Ovary (tissue), 9 donors: ENCODE results near the gene COL27A1. TPM values are rescaled to one million over a fixed set of nuclear protein-coding genes. Genes with fewer than 3 reads are reported as not detected.

Experiments
- DNase-seq, 5 donors: peaks; one replicate each; pipeline ENCODE4 v3.0.0-alpha.2; 2019 to 2020
- H3K27ac ChIP-seq, 2 donors: fragments of 200-600 bp; one replicate each; pipeline versions ENCODE4 v1.5.1 to v1.8.0; 2019 to 2022
- H3K27me3 ChIP-seq: fragments of 200-600 bp; one replicate; pipeline ENCODE4 v1.8.0; 2022
- H3K36me3 ChIP-seq: fragments of 200-600 bp; sonication (generic); one replicate; pipeline ENCODE4 v1.5.1; 2019
- H3K4me1 ChIP-seq: one replicate; pipeline ENCODE4 v1.8.1; 2013; ENCODE audit warnings: mild to moderate bottlenecking, moderate library complexity; ENCODE audit not compliant: insufficient read depth
- H3K4me3 ChIP-seq: fragments of 200-600 bp; sonication (generic); one replicate; pipeline ENCODE4 v1.5.1; 2017
- H3K9me3 ChIP-seq, 2 donors: fragments of 200-600 bp in 1 of 2; sonication (generic) in 1 of 2; one replicate each; pipeline versions ENCODE4 v1.5.1 to v1.8.1; 2013 to 2019; ENCODE audit warnings: mild to moderate bottlenecking in 1 of 2, moderate library complexity in 1 of 2
- CTCF ChIP-seq, 3 donors: fragments of 450-650 bp in 2 of 3; fragments of 200-600 bp in 1 of 3; IDR thresholded peaks; one replicate each; pipeline versions ENCODE4 v1.5.1 to v1.8.0; 2016 to 2022; ENCODE audit warnings: antibody characterized with exemption in 3 of 3, mild to moderate bottlenecking in 1 of 3
- EP300 ChIP-seq: sonication (generic); formaldehyde crosslinking; IDR thresholded peaks from one replicate; pipeline ENCODE4 v1.6.1; 2017; ENCODE audit warnings: antibody characterized with exemption
- POLR2A ChIP-seq: fragments of 450-650 bp; IDR thresholded peaks from one replicate; pipeline ENCODE4 v1.6.1; 2017; ENCODE audit warnings: antibody characterized with exemption, mild to moderate bottlenecking, moderate library complexity
- WGBS, 3 donors: extraction: QIAGEN DNeasy Blood & Tissue Kit in 1 of 3; methylation state at CpG; one replicate each; pipeline versions ENCODE4 v1.1.5 to v1.1.7; 2013 to 2017; 5-methylcytosine and 5-hydroxymethylcytosine counted together
- intact Hi-C, 4 donors: fragments of 100-400 bp; cut with DNase I; formaldehyde crosslinking; loops; one replicate each; pipeline versions ENCODE4 v1.11.0 to v1.15.1; 2022 to 2023
- polyA plus RNA-seq, 2 donors: library from polyadenylated mRNA; stranded (reverse); fragments of 200-250 nt in 1 of 2; fragments of 350-450 nt in 1 of 2; fragmentation: Illumina TruSeq in 1 of 2; extraction: RNeasy Lipid Tissue Mini Kit (QIAGEN cat#74804) in 1 of 2; gene quantifications; one replicate each; pipeline ENCODE4 v1.2.3, GENCODE V29; 2013 to 2014
- total RNA-seq, 7 donors: library from RNA; depleted of rRNA in 2 of 7; stranded (reverse); fragments of >200 nt in 2 of 7; fragmentation: NEBNext Ultra II Directional in 3 of 7; extraction: Animal tissue kit (Norgen Biotek cat#: 25700) in 3 of 7; gene quantifications; one replicate each; pipeline versions ENCODE4 v1.1.0 to v1.2.4, GENCODE V29; 2016 to 2023
- donor health status: DM: no; HTN: no; CAD: no; lungs with moderate emphysema.
- donor health status: DM: no; HTN: no; CAD: no.
- donor health status: Bipolar disorder and iron deficiency.
- donor health status: DM: yes; HTN: yes; CAD: no.
- donor health status: DM: no; HTN: no; CAD: no.
- donor health status: DM: yes; HTN: yes; CAD: no.

COL27A1 gene
- total and polyA plus RNA-seq, 9 donors = 5.2 to 91.2 (median 16.8) TPM

- H3K9me3 ChIP-seq = no peaks in the 10 kb centered on the region
- TF ChIP-seq CTCF (IDR thresholded peaks at IDR 0.05) (no peak), EP300 (no peak), POLR2A (no peak)
- no peaks in the 10 kb centered on the region for H3K27me3 ChIP-seq
- H3K4me1 ChIP-seq = peaks cover 3% of the 10 kb centered on the region
- WGBS, 3 donors = 20 to 28% (median 27%) methylated on average over 30 to 31 of the region's 31 CpGs
- peak overlapping the region; percentile 4 to 68 for H3K27ac ChIP-seq
- H3K4me3 ChIP-seq = peak overlapping the region; percentile 68
- DNase-seq = peak; percentile 75 to 84 (median 79)
- intact Hi-C loops = loop anchor here (5.0 to 10.0 kb wide), 7 partner anchors 50 to 145 kb away; no protein-coding TSS in a partner anchor
- no peaks in the 10 kb centered on the region for H3K36me3 ChIP-seq
These were observed 1.5 kb downstream of the COL27A1 start for GRCh38 chr9:114156657-114157421.

GRCh38 chr9:114157516-114158176 lies 2.3 kb downstream of the COL27A1 start:
- Histone ChIP-seq H3K36me3 (no peaks in the 10 kb centered on the region), H3K4me3 (no peak overlapping the region), H3K4me1 (peaks cover 3% of the 10 kb centered on the region), H3K27me3 (no peaks in the 10 kb centered on the region), H3K27ac (peak overlapping the region in 1 of 2 donors; percentile 68), H3K9me3 (no peaks in the 10 kb centered on the region)
- intact Hi-C loops = loop anchor here (5.0 to 10.0 kb wide), 7 partner anchors 50 to 145 kb away; no protein-coding TSS in a partner anchor
- TF ChIP-seq EP300 = no peak
- no peak for TF ChIP-seq POLR2A
- no peak for TF ChIP-seq CTCF (IDR thresholded peaks at IDR 0.05)
- WGBS, 3 donors = 73 to 90% (median 84%) methylated on average over 9 of the region's 9 CpGs
- DNase-seq = no peak

- H3K9me3 ChIP-seq = no peaks in the 10 kb centered on the region
- no peaks in the 10 kb centered on the region for H3K36me3 ChIP-seq
- TF ChIP-seq EP300 = no peak
- TF ChIP-seq POLR2A = no peak
- no peak for TF ChIP-seq CTCF (IDR thresholded peaks at IDR 0.05)
- intact Hi-C loops = loop anchor here (5.0 to 10.0 kb wide), 7 partner anchors 51 to 144 kb away; no protein-coding TSS in a partner anchor
- H3K4me1 ChIP-seq = peaks cover 3% of the 10 kb centered on the region
- no peak for DNase-seq
- peak overlapping the region in 1 of 2 donors; percentile 27 for H3K27ac ChIP-seq
- WGBS, 3 donors = 49 to 70% (median 62%) methylated on average over 10 of the region's 10 CpGs
- H3K27me3 ChIP-seq = no peaks in the 10 kb centered on the region
- H3K4me3 ChIP-seq = no peak overlapping the region
These were observed 3.3 kb downstream of the COL27A1 start for GRCh38 chr9:114158482-114159130.

GRCh38 chr9:114159691-114160090 lies 4.4 kb downstream of the COL27A1 start:
- Histone ChIP-seq H3K36me3 (no peaks in the 10 kb centered on the region), H3K27me3 (no peaks in the 10 kb centered on the region), H3K9me3 (no peaks in the 10 kb centered on the region), H3K27ac (no peak overlapping the region), H3K4me1 (peaks cover 6% of the 10 kb centered on the region), H3K4me3 (no peak overlapping the region)
- DNase-seq = no peak
- intact Hi-C loops = loop anchor here (5.0 to 10.0 kb wide), 7 partner anchors 52 to 143 kb away; no protein-coding TSS in a partner anchor
- TF ChIP-seq CTCF (IDR thresholded peaks at IDR 0.05) (no peak), POLR2A (no peak), EP300 (no peak)
- WGBS, 3 donors = 59 to 62% (median 61%) methylated on average over 3 of the region's 3 CpGs
